ENCODE results near the gene OXER1. TPM values are rescaled to one million over a fixed set of nuclear protein-coding genes. Genes with fewer than 3 reads are reported as not detected.
A peak's percentile ranks its signal among the peaks of the same experiment; 100 is the strongest.

The OXER1 gene
- total and polyA plus RNA-seq, 11 donors: 0.22 to 2.2 (median 0.48) TPM; not detected in 2

- H3K9me3 ChIP-seq: no peaks in the 10 kb centered on the region
- 78 to 84% (median 81%) methylated on average over 13 to 14 of the region's 14 CpGs for WGBS, 4 donors
- intact Hi-C loops (cut with DNase I): loop anchor here in 1 of 10 donors (10.0 kb wide), 1 partner anchor 81 kb away; no protein-coding TSS in a partner anchor
- no peak for DNase-seq
- H3K4me3 ChIP-seq: no peak overlapping the region
- TF ChIP-seq, protein P1, sequence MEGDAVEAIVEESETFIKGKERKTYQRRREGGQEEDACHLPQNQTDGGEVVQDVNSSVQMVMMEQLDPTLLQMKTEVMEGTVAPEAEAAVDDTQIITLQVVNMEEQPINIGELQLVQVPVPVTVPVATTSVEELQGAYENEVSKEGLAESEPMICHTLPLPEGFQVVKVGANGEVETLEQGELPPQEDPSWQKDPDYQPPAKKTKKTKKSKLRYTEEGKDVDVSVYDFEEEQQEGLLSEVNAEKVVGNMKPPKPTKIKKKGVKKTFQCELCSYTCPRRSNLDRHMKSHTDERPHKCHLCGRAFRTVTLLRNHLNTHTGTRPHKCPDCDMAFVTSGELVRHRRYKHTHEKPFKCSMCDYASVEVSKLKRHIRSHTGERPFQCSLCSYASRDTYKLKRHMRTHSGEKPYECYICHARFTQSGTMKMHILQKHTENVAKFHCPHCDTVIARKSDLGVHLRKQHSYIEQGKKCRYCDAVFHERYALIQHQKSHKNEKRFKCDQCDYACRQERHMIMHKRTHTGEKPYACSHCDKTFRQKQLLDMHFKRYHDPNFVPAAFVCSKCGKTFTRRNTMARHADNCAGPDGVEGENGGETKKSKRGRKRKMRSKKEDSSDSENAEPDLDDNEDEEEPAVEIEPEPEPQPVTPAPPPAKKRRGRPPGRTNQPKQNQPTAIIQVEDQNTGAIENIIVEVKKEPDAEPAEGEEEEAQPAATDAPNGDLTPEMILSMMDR (IDR thresholded peaks at IDR 0.05): no peak
- no peak for TF ChIP-seq POLR2A (IDR thresholded peaks at IDR 0.05)
- peaks cover 0 to 50% (median 16%) of the 10 kb centered on the region in 12 donors for H3K4me1 ChIP-seq
- peaks cover 0 to 3% (median 0%) of the 10 kb centered on the region in 9 donors for H3K36me3 ChIP-seq
- ATAC-seq: peak in 2 of 4 donors; percentile 30 to 32
- H3K27ac ChIP-seq: peak overlapping the region in 1 of 12 donors; percentile 80
- no peaks in the 10 kb centered on the region for H3K27me3 ChIP-seq
Measured at GRCh38 chr2:42755191-42755880, 8.6 kb downstream of the OXER1 start.

DNA sequence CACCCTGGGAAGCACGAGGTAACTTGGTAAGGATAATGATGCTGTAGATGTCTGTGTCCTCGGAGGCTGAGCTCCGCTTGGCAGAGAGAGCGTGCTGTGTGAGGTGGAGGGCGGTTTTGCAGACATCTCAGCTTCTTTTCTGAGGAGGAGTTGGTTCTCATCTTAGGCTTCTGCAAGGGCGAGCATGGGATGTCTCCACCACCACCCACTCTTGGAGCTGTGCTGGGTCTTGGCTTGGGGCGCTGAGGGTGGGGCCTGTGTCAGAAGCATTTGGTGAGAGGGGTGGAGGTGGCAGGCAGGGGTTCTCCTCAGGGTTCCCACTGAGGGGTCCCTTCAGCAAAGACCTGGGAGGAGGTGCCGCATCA, 9.2 kb downstream of the OXER1 start:
- Histone ChIP-seq H3K9me3 (no peaks in the 10 kb centered on the region), H3K27me3 (no peaks in the 10 kb centered on the region), H3K4me1 (peaks cover 0 to 50% (median 16%) of the 10 kb centered on the region in 12 donors), H3K4me3 (no peak overlapping the region), H3K27ac (peak overlapping the region in 1 of 12 donors; percentile 80), H3K36me3 (peaks cover 0 to 3% (median 0%) of the 10 kb centered on the region in 9 donors)
- 62 to 84% (median 81%) methylated on average over 7 to 8 of the region's 8 CpGs for WGBS, 4 donors
- TF ChIP-seq, protein P1 (IDR thresholded peaks at IDR 0.05): no peak
- TF ChIP-seq POLR2A (IDR thresholded peaks at IDR 0.05): no peak
- intact Hi-C loops (cut with DNase I): loop anchor here in 1 of 10 donors (10.0 kb wide), 1 partner anchor 80 kb away; no protein-coding TSS in a partner anchor
- ATAC-seq (peak in 1 of 4 donors; percentile 8), DNase-seq (no peak)

GRCh38 chr2:42754021-42754775, 9.7 kb downstream of the OXER1 start:
- Histone ChIP-seq H3K4me3 (no peak overlapping the region), H3K4me1 (peaks cover 0 to 50% (median 16%) of the 10 kb centered on the region in 12 donors), H3K27me3 (no peaks in the 10 kb centered on the region), H3K9me3 (no peaks in the 10 kb centered on the region), H3K36me3 (peaks cover 0 to 3% (median 0%) of the 10 kb centered on the region in 9 donors), H3K27ac (peak overlapping the region in 2 of 12 donors; percentile 22 to 80)
- DNase-seq (peak in 1 of 5 donors; percentile 52), ATAC-seq (peak; percentile 60 to 85 (median 68))
- TF ChIP-seq, protein P1 (IDR thresholded peaks at IDR 0.05): no peak
- no peak for TF ChIP-seq POLR2A (IDR thresholded peaks at IDR 0.05)
- 35 to 54% (median 40%) methylated on average over 11 of the region's 11 CpGs for WGBS, 4 donors
- intact Hi-C loops (cut with DNase I): loop anchor here in 1 of 10 donors (10.0 kb wide), 1 partner anchor 79 kb away; no protein-coding TSS in a partner anchor
